GM12891 (cell line): Measurements from ENCODE around the gene SENP8.
"Not testable (repeated sequence)": the region's sequence is repeated elsewhere in the genome, so short reads cannot be mapped to it uniquely, and the experiment has no call there.

ENCODE experiments used
- DNase-seq: peaks from one replicate; pipeline ENCODE4 v3.0.0; 2011; ENCODE audit warnings: low spot score; ENCODE audit not compliant: insufficient read length
- FAIRE-seq: peaks from 2 replicates; lab custom pipeline; 2011; peaks lifted over from hg19 to GRCh38; lab: Jason Lieb, UNC
- PAX5 ChIP-seq: IDR thresholded peaks from 2 replicates; pipeline ENCODE4 v1.6.1; 2011; ENCODE audit warnings: low read length, moderate library complexity, mild to moderate bottlenecking; ENCODE audit not compliant: insufficient read depth, severe bottlenecking
- POLR2A ChIP-seq: IDR thresholded peaks from 2 replicates; pipeline ENCODE4 v1.6.1; 2011; ENCODE audit warnings: low read depth, low read length, control low read depth
- POLR2AphosphoS5 ChIP-seq: IDR thresholded peaks from 2 replicates; pipeline ENCODE4 v1.6.1; 2011; ENCODE audit warnings: low read depth, low read length, control low read depth
- POU2F2 ChIP-seq: IDR thresholded peaks from 2 replicates; pipeline ENCODE4 v1.6.1; 2011; ENCODE audit warnings: low read depth, mild to moderate bottlenecking, control low read depth, low read length, moderate library complexity
- SPI1 ChIP-seq: IDR thresholded peaks from 2 replicates; pipeline ENCODE4 v1.6.1; 2011; ENCODE audit warnings: low read depth, low read length, control low read depth
- TAF1 ChIP-seq: IDR thresholded peaks from 2 replicates; pipeline ENCODE4 v1.6.1; 2011; ENCODE audit warnings: low read depth, low read length, control low read depth

SENP8 gene

GRCh38 chr15:72163719-72164118 lies 45.5 kb downstream of the SENP8 start:
- FAIRE-seq (no peak), DNase-seq (no peak)
- TF ChIP-seq POLR2A = no peak
- no peak for TF ChIP-seq POU2F2
- TF ChIP-seq PAX5 = no peak
- no peak for TF ChIP-seq POLR2AphosphoS5
- no peak for TF ChIP-seq TAF1
- no peak for TF ChIP-seq SPI1

- no peak for TF ChIP-seq POLR2A
- DNase-seq = no peak
- no peak for FAIRE-seq
Observed at GRCh38 chr15:72166716-72167417, 48.7 kb downstream of the SENP8 start.

- TF ChIP-seq POU2F2 (no peak), POLR2A (no peak), POLR2AphosphoS5 (no peak), SPI1 (no peak), PAX5 (no peak)
- DNase-seq = no peak
- FAIRE-seq = no peak
Observed at GRCh38 chr15:72167445-72167844, 49.2 kb downstream of the SENP8 start.

- FAIRE-seq (no peak), DNase-seq (no peak)
- TF ChIP-seq TAF1 (no peak), POU2F2 (no peak), POLR2A (no peak), POLR2AphosphoS5 (no peak), PAX5 (no peak), SPI1 (no peak)
Observed at GRCh38 chr15:72168131-72168807, 50.1 kb downstream of the SENP8 start.

GRCh38 chr15:72168808-72169190 lies 50.6 kb downstream of the SENP8 start:
- no peak for TF ChIP-seq TAF1
- TF ChIP-seq POU2F2 = no peak
- TF ChIP-seq POLR2A = no peak
- no peak for TF ChIP-seq PAX5
- TF ChIP-seq POLR2AphosphoS5 = no peak
- no peak for TF ChIP-seq SPI1
- FAIRE-seq (no peak), DNase-seq (no peak)

GRCh38 chr15:72169236-72169920 lies 51.2 kb downstream of the SENP8 start:
- TF ChIP-seq POLR2A (no peak), PAX5 (no peak), SPI1 (no peak)
- FAIRE-seq (no peak), DNase-seq (no peak)

- FAIRE-seq (no peak), DNase-seq (no peak)
- no peak for TF ChIP-seq SPI1
- TF ChIP-seq TAF1 = no peak
- TF ChIP-seq POLR2A = no peak
Observed at GRCh38 chr15:72169921-72170611, 51.9 kb downstream of the SENP8 start.

GRCh38 chr15:72170691-72171090 lies 52.5 kb downstream of the SENP8 start:
- no peak for DNase-seq
- FAIRE-seq = no peak

GRCh38 chr15:72171978-72172377 lies 53.8 kb downstream of the SENP8 start:
- FAIRE-seq, DNase-seq: not testable (repeated sequence)

More at GRCh38 chr15:72170691-72171090, 52.5 kb downstream of the SENP8 start:
- TF ChIP-seq POLR2A = no peak
- no peak for TF ChIP-seq TAF1
- no peak for TF ChIP-seq PAX5
- no peak for TF ChIP-seq POLR2AphosphoS5

GRCh38 chr15:72172796-72173195 lies 54.6 kb downstream of the SENP8 start:
- DNase-seq = no peak
- FAIRE-seq = no peak
- no peak for TF ChIP-seq SPI1
- no peak for TF ChIP-seq POLR2A
- TF ChIP-seq PAX5 = no peak
- TF ChIP-seq TAF1 = no peak
- TF ChIP-seq POU2F2 = no peak
- no peak for TF ChIP-seq POLR2AphosphoS5
